Measurements from ENCODE around the gene TBC1D3I.

TBC1D3I gene

DNA sequence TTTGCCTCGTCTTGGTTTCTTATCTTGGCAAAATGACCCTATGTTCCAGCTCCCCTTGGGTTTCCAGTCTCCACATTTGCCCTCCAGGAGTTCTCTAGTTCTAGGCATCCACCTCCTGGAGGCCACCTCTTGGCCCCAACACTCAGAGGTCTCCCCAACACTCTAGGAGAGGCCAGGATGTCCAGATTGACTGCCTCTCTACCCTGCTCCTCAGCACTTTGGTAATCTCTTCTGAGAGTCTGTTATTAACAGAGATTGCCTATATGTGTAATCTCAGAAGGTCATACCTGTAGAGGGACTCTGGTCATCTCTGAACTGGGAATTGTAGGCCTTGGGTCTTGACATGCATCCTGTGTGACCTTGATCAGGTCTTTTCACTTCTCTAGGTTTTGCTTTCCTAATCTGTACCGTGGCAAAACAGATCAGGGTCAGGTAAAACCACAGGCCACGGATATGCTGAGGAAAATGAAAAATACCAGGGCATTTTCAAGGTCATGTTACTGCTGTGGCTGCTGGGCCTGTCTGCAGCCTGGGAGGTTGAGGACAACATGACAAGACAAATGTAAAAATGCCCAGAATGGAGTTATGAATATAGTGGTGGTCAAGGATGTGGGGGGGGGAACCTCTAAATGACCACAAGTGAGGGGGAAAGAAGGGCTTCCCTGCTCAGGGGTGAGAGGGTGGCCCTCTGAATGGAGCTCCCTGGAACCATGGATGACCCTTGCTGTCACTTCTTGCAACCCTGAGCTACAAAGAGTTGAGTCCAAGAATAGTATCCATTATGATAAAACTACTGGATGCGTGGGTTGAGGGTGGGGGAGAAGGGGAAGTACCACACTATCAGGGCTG lies 58.5 kb downstream of the TBC1D3I start:
- DNase-seq (ENCODE audit: low read depth): no peak

DNA sequence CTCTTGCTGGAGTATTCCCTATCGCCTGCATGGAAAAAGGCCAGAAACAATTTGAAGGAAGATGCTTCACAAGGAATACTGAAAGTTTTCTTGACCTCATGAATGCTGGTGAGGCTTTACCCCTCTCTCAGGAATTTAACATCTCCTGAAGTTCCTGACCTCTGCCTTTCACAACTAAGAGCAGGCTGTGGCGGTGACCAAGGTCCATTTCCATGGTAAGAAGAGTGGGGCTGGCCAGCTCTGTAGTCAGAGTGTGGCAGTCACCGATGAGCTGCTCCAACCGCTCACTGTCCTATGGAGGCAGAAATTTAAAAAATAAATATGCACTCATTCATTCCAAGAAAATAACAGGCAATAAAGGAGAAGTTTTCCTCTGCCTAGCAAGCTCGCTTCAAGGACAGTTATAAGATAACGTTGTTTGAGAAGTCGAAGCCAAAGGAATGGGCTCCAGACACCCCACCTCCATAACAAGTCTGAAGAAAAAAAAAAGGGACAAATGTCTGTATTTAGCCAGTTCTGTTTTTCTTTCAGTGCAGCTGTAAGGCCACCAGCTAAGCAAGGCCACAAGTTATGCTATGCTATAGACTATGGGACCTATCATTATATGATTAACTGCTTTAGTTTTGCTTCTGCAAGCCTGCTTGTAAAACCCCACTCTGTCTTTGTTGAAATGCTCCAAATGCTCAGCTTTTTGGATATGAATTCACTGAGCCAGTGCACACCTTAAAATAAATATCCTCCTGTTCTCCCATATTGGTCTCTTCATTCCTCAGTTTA lies 59.5 kb downstream of the TBC1D3I start:
- no peak for DNase-seq (ENCODE audit: low read depth)
